H9 (cell line): Measurements from ENCODE around the gene DGUOK. TPM values are rescaled to one million over a fixed set of nuclear protein-coding genes. Genes with fewer than 3 reads are reported as not detected.

Experiments
- DNase-seq: peaks from one replicate; pipeline ENCODE4 v3.0.0-alpha.2; 2017
- H2AFZ ChIP-seq: one replicate; pipeline ENCODE4 v1.6.1; 2013; ENCODE audit warnings: mild to moderate bottlenecking, low read length, control low read depth, moderate library complexity
- H2AK5ac ChIP-seq: 2 replicates; pipeline ENCODE4 v1.6.1; 2013; ENCODE audit warnings: low read length, control low read depth, mixed read lengths; ENCODE audit not compliant: insufficient read length
- H2BK120ac ChIP-seq: one replicate; pipeline ENCODE4 v1.6.1; 2013; ENCODE audit warnings: low read depth, mild to moderate bottlenecking, low read length, control low read depth, inconsistent platforms; ENCODE audit not compliant: poor library complexity, severe bottlenecking
- H2BK12ac ChIP-seq: 2 replicates; pipeline ENCODE4 v1.6.1; 2013; ENCODE audit warnings: low read length, control low read depth, mixed read lengths, low read depth; ENCODE audit not compliant: insufficient read length
- H2BK15ac ChIP-seq: 2 replicates; pipeline ENCODE4 v1.6.1; 2013; ENCODE audit warnings: low read depth, low read length, control low read depth
- H2BK20ac ChIP-seq: one replicate; pipeline ENCODE4 v1.6.1; 2013; ENCODE audit warnings: low read depth, mild to moderate bottlenecking, low read length, control low read depth, inconsistent platforms; ENCODE audit not compliant: poor library complexity, severe bottlenecking
- H2BK5ac ChIP-seq: 2 replicates; pipeline ENCODE4 v1.6.1; 2013; ENCODE audit warnings: low read length, control low read depth, mixed read lengths; ENCODE audit not compliant: insufficient read length
- H3K14ac ChIP-seq: 2 replicates; pipeline ENCODE4 v1.6.1; 2013; ENCODE audit warnings: low read length, control low read depth; ENCODE audit not compliant: insufficient read depth
- H3K18ac ChIP-seq: 2 replicates; pipeline ENCODE4 v1.6.1; 2013; ENCODE audit warnings: low read depth, mild to moderate bottlenecking, mixed read lengths, low read length, control low read depth; ENCODE audit not compliant: insufficient read length
- H3K23ac ChIP-seq: 2 replicates; pipeline ENCODE4 v1.6.1; 2013; ENCODE audit warnings: low read length, control low read depth, mixed read lengths, low read depth; ENCODE audit not compliant: insufficient read length
- H3K23me2 ChIP-seq: 2 replicates; pipeline ENCODE4 v1.6.1; 2013; ENCODE audit warnings: low read depth, mild to moderate bottlenecking, mixed read lengths, low read length, control low read depth; ENCODE audit not compliant: insufficient read length, poor library complexity, severe bottlenecking
- H3K27ac ChIP-seq: 2 replicates; pipeline ENCODE4 v1.5.1; 2013; ENCODE audit warnings: low read length, control low read depth, mixed read lengths, low read depth; ENCODE audit not compliant: insufficient read length
- H3K27me3 ChIP-seq: 2 replicates; pipeline ENCODE4 v1.6.1; 2013; ENCODE audit warnings: low read length, control low read depth, inconsistent platforms; ENCODE audit not compliant: insufficient read depth
- H3K4ac ChIP-seq: 2 replicates; pipeline ENCODE4 v1.6.1; 2013; ENCODE audit warnings: low read depth, mild to moderate bottlenecking, control low read depth, inconsistent platforms, low read length, moderate library complexity
- H3K4me1 ChIP-seq: 2 replicates; pipeline ENCODE4 v1.6.1; 2013; ENCODE audit warnings: low read length, control low read depth, inconsistent platforms; ENCODE audit not compliant: insufficient read depth
- H3K4me2 ChIP-seq: 2 replicates; pipeline ENCODE4 v1.6.1; 2013; ENCODE audit warnings: low read length, control low read depth, mixed read lengths; ENCODE audit not compliant: insufficient read length, insufficient read depth
- H3K56ac ChIP-seq: 2 replicates; pipeline ENCODE4 v1.6.1; 2013; ENCODE audit warnings: low read depth, mild to moderate bottlenecking, mixed read lengths, low read length, control low read depth; ENCODE audit not compliant: insufficient read length
- H3K79me1 ChIP-seq: 2 replicates; pipeline ENCODE4 v1.6.1; 2013; ENCODE audit warnings: low read depth, mild to moderate bottlenecking, moderate library complexity, low read length, control low read depth, inconsistent platforms; ENCODE audit not compliant: insufficient read depth, poor library complexity, severe bottlenecking
- H3K79me2 ChIP-seq: 2 replicates; pipeline ENCODE4 v1.6.1; 2013; ENCODE audit warnings: low read length, control low read depth, inconsistent platforms; ENCODE audit not compliant: insufficient read depth
- H3K9ac ChIP-seq: 2 replicates; pipeline ENCODE4 v1.6.1; 2013; ENCODE audit warnings: low read length, control low read depth, mixed read lengths; ENCODE audit not compliant: insufficient read length; ENCODE audit errors: extremely low read depth
- H3K9me3 ChIP-seq: one replicate; pipeline ENCODE4 v1.6.1; 2013; ENCODE audit warnings: low read depth, low read length, inconsistent platforms; ENCODE audit not compliant: control insufficient read depth
- H3T11ph ChIP-seq: one replicate; pipeline ENCODE4 v1.6.1; 2013; ENCODE audit warnings: mild to moderate bottlenecking, low read length, control low read depth, inconsistent platforms
- H4K20me1 ChIP-seq: one replicate; pipeline ENCODE4 v1.6.1; 2013; ENCODE audit not compliant: control insufficient read depth, insufficient read length, insufficient read depth
- H4K5ac ChIP-seq: 2 replicates; pipeline ENCODE4 v1.6.1; 2013; ENCODE audit warnings: low read depth, mild to moderate bottlenecking, mixed read lengths, low read length, control low read depth; ENCODE audit not compliant: insufficient read length
- H4K8ac ChIP-seq: replicated peaks from 2 replicates; pipeline ENCODE4 v1.6.1; 2013; ENCODE audit warnings: low read length, control low read depth, mixed read lengths, low read depth; ENCODE audit not compliant: insufficient read length
- H4K91ac ChIP-seq: 2 replicates; pipeline ENCODE4 v1.6.1; 2013; ENCODE audit warnings: low read depth, mild to moderate bottlenecking, moderate library complexity, mixed read lengths, low read length, control low read depth; ENCODE audit not compliant: insufficient read length
- H3K27ac Mint-ChIP-seq, 3 experiments: 2 replicates in 2 of 3; 3 replicates in 1 of 3; pipeline ENCODE4 v1.8.0; 2020 to 2021; ENCODE audit warnings: mixed read lengths in 3 of 3, mild to moderate bottlenecking in 1 of 3, moderate library complexity in 1 of 3
- H3K27me3 Mint-ChIP-seq: 2 replicates; pipeline ENCODE4 v1.8.0; 2021; ENCODE audit warnings: low read depth, mild to moderate bottlenecking, moderate library complexity, mixed read lengths
- H3K36me3 Mint-ChIP-seq, 3 experiments: 2 replicates in 2 of 3; 3 replicates in 1 of 3; pipeline ENCODE4 v1.8.0; 2020 to 2021; ENCODE audit warnings: low read depth in 3 of 3, mixed read lengths in 3 of 3; ENCODE audit not compliant: insufficient read depth in 1 of 3
- H3K4me1 Mint-ChIP-seq, 2 experiments: 2 replicates each; pipeline ENCODE4 v1.8.0; 2020; ENCODE audit warnings: mixed read lengths in 2 of 2
- H3K4me3 Mint-ChIP-seq, 2 experiments: 2 replicates in 1 of 2; 3 replicates in 1 of 2; pipeline ENCODE4 v1.8.0; 2020 to 2021; ENCODE audit warnings: mild to moderate bottlenecking in 2 of 2, mixed read lengths in 2 of 2, moderate library complexity in 1 of 2
- H3K9me3 Mint-ChIP-seq, 2 experiments: 2 replicates in 1 of 2; 3 replicates in 1 of 2; pipeline ENCODE4 v1.8.0; 2020; ENCODE audit warnings: mild to moderate bottlenecking in 2 of 2, mixed read lengths in 2 of 2, moderate library complexity in 1 of 2
- CTCF ChIP-seq: fragments of 200-600 bp; sonication (generic); conservative IDR thresholded peaks from 3 replicates; pipeline ENCODE4 v1.8.0; 2021; ENCODE audit warnings: antibody characterized with exemption, mild to moderate bottlenecking
- WGBS: extraction: QIAGEN DNeasy Blood & Tissue Kit; methylation state at CpG from one replicate; pipeline ENCODE4 v1.1.7; 2013; ENCODE audit warnings: missing lambda C conversion rate, low lambda C conversion rate, mixed read lengths; ENCODE audit not compliant: insufficient read length; ENCODE audit errors: extremely low coverage; 5-methylcytosine and 5-hydroxymethylcytosine counted together
- total RNA-seq: library from RNA; stranded (reverse); gene quantifications from 2 replicates; pipeline ENCODE4 v1.2.1, GENCODE V29; 2021

The DGUOK gene
- total RNA-seq, 1 experiment from 2014 or later = 98.5 TPM

GRCh38 chr2:73946666-73947065, 20.0 kb downstream of the DGUOK start:
- Mint-ChIP-seq H3K4me1 (no peaks in the 10 kb centered on the region), H3K27ac (no peak overlapping the region), H3K27me3 (no peaks in the 10 kb centered on the region), H3K9me3 (no peaks in the 10 kb centered on the region), H3K36me3 (peaks cover 26 to 63% (median 52%) of the 10 kb centered on the region in 3 experiments; a peak in 6 of 7 replicates), H3K4me3 (no peak overlapping the region)
- Histone ChIP-seq H2BK12ac (no peak overlapping the region), H3T11ph (no peak overlapping the region), H3K4ac (no peak overlapping the region), H2AK5ac (no peak overlapping the region), H4K5ac (no peak overlapping the region), H3K23me2 (no peaks in the 10 kb centered on the region), H3K79me1 (peaks cover 9% of the 10 kb centered on the region), H2BK5ac (no peak overlapping the region), H4K91ac (no peak overlapping the region), H2BK20ac (no peak overlapping the region), H4K8ac (no peak overlapping the region), H2BK120ac (no peak overlapping the region), H2AFZ (no peak overlapping the region), H3K4me1 (no peaks in the 10 kb centered on the region), H3K9me3 (no peaks in the 10 kb centered on the region), H3K79me2 (0 out of 2 replicates have a peak, but pooled peaks cover 2% of the 10 kb centered on the region), H2BK15ac (no peak overlapping the region), H3K14ac (no peak overlapping the region), H3K23ac (no peak overlapping the region), H3K18ac (no peak overlapping the region), H4K20me1 (no peaks in the 10 kb centered on the region), H3K56ac (no peak overlapping the region), H3K27ac (no peak overlapping the region), H3K4me2 (no peak overlapping the region), H3K9ac (no peak overlapping the region), H3K27me3 (no peaks in the 10 kb centered on the region)
- no peak for DNase-seq
- TF ChIP-seq CTCF = no peak
- no CpG with 5 or more reads among the region's 3 CpGs for WGBS
